ENCODE data around the gene UBE2H.

- no peak for TF ChIP-seq TAF1 (conservative IDR thresholded peaks at IDR 0.05)
- TF ChIP-seq JUND (IDR thresholded peaks at IDR 0.05) = no peak
These were observed 159.1 kb downstream of the UBE2H start for GRCh38 chr7:129793506-129794310.
